ENCODE measurements around the gene YAE1.

The YAE1 gene

GRCh38 chr7:39554583-39555165, 11.5 kb upstream of the YAE1 start:
- Histone ChIP-seq H4K20me1 (ENCODE audit: low read depth, low read length) (no peaks in the 10 kb centered on the region), H2AFZ (ENCODE audit: low read depth, low read length, severe bottlenecking) (no peak overlapping the region), H3K9me3 (ENCODE audit: insufficient read depth, low read length) (no peaks in the 10 kb centered on the region), H3K4me3 (ENCODE audit: insufficient read depth, low read length, poor library complexity, severe bottlenecking) (no peak overlapping the region), H3K79me2 (ENCODE audit: insufficient read depth, low read length) (no peaks in the 10 kb centered on the region), H3F3A (ENCODE audit: insufficient read depth) (no peaks in the 10 kb centered on the region), H3K36me3 (ENCODE audit: low read length) (no peaks in the 10 kb centered on the region), H3K4me2 (ENCODE audit: low read depth, low read length, poor library complexity, severe bottlenecking) (no peak overlapping the region), H3K9ac (ENCODE audit: low read length) (no peak overlapping the region), H3K27me3 (ENCODE audit: low read length) (no peaks in the 10 kb centered on the region), H3K9me2 (replicated peaks; ENCODE audit: insufficient read depth, low read length) (no peaks in the 10 kb centered on the region), H3K27ac (ENCODE audit: low read depth, low read length) (no peak overlapping the region)
- TF ChIP-seq EZH2phosphoT487 (conservative IDR thresholded peaks at IDR 0.05; ENCODE audit: low read length) (no peak), CTCF (IDR thresholded peaks at IDR 0.05; ENCODE audit: insufficient read depth, low read length, poor library complexity, severe bottlenecking) (no peak)

- no peak overlapping the region for H3K4me3 ChIP-seq (ENCODE audit: insufficient read depth, low read length, poor library complexity, severe bottlenecking)
- no peaks in the 10 kb centered on the region for H4K20me1 ChIP-seq (ENCODE audit: low read depth, low read length)
- H3K27me3 ChIP-seq (ENCODE audit: low read length), result no peaks in the 10 kb centered on the region
- no peak for TF ChIP-seq EZH2phosphoT487 (conservative IDR thresholded peaks at IDR 0.05; ENCODE audit: low read length)
- TF ChIP-seq CTCF (IDR thresholded peaks at IDR 0.05; ENCODE audit: insufficient read depth, low read length, poor library complexity, severe bottlenecking), result no peak
- no peak overlapping the region for H3K4me2 ChIP-seq (ENCODE audit: low read depth, low read length, poor library complexity, severe bottlenecking)
- no peaks in the 10 kb centered on the region for H3K79me2 ChIP-seq (ENCODE audit: insufficient read depth, low read length)
- H3K27ac ChIP-seq (ENCODE audit: low read depth, low read length), result no peak overlapping the region
- no peaks in the 10 kb centered on the region for H3F3A ChIP-seq (ENCODE audit: insufficient read depth)
- no peaks in the 10 kb centered on the region for H3K9me2 ChIP-seq (replicated peaks; ENCODE audit: insufficient read depth, low read length)
- no peak overlapping the region for H2AFZ ChIP-seq (ENCODE audit: low read depth, low read length, severe bottlenecking)
- no peaks in the 10 kb centered on the region for H3K9me3 ChIP-seq (ENCODE audit: insufficient read depth, low read length)
- no peaks in the 10 kb centered on the region for H3K36me3 ChIP-seq (ENCODE audit: low read length)
- H3K9ac ChIP-seq (ENCODE audit: low read length), result no peak overlapping the region
Measured at GRCh38 chr7:39557222-39557621, 9.0 kb upstream of the YAE1 start.

GRCh38 chr7:39557911-39558310, 8.3 kb upstream of the YAE1 start:
- Histone ChIP-seq H3K9me3 (ENCODE audit: insufficient read depth, low read length) (no peaks in the 10 kb centered on the region), H3F3A (ENCODE audit: insufficient read depth) (no peaks in the 10 kb centered on the region), H3K9me2 (replicated peaks; ENCODE audit: insufficient read depth, low read length) (no peaks in the 10 kb centered on the region), H3K9ac (ENCODE audit: low read length) (no peak overlapping the region), H2AFZ (ENCODE audit: low read depth, low read length, severe bottlenecking) (no peak overlapping the region), H4K20me1 (ENCODE audit: low read depth, low read length) (no peaks in the 10 kb centered on the region), H3K36me3 (ENCODE audit: low read length) (no peaks in the 10 kb centered on the region), H3K4me2 (ENCODE audit: low read depth, low read length, poor library complexity, severe bottlenecking) (no peak overlapping the region), H3K27me3 (ENCODE audit: low read length) (no peaks in the 10 kb centered on the region), H3K4me3 (ENCODE audit: insufficient read depth, low read length, poor library complexity, severe bottlenecking) (no peak overlapping the region), H3K79me2 (ENCODE audit: insufficient read depth, low read length) (no peaks in the 10 kb centered on the region), H3K27ac (ENCODE audit: low read depth, low read length) (no peak overlapping the region)
- TF ChIP-seq EZH2phosphoT487 (conservative IDR thresholded peaks at IDR 0.05; ENCODE audit: low read length) (no peak), CTCF (IDR thresholded peaks at IDR 0.05; ENCODE audit: insufficient read depth, low read length, poor library complexity, severe bottlenecking) (no peak)

All from SU-DHL-6 (cell line).